Bladder microvascular endothelial cell (primary cell): ENCODE data around the gene KPNA3. TPM values are rescaled to one million over a fixed set of nuclear protein-coding genes. Genes with fewer than 3 reads are reported as not detected.

Source experiments
- total RNA-seq: library from RNA; depleted of rRNA; stranded (reverse); fragments of >200 nt; gene quantifications from 2 replicates; pipeline ENCODE4 v1.2.3, GENCODE V29; 2014

Gene KPNA3
- total RNA-seq = 25.6 and 50.3 TPM in 2 replicates

GRCh38 chr13:49792550-49793324 is at the start of gene KPNA3:
Gene KPNA3 (minus strand): TSS chr13:49792682. CDS start chr13:49792506, 176 bp downstream.

DNA sequence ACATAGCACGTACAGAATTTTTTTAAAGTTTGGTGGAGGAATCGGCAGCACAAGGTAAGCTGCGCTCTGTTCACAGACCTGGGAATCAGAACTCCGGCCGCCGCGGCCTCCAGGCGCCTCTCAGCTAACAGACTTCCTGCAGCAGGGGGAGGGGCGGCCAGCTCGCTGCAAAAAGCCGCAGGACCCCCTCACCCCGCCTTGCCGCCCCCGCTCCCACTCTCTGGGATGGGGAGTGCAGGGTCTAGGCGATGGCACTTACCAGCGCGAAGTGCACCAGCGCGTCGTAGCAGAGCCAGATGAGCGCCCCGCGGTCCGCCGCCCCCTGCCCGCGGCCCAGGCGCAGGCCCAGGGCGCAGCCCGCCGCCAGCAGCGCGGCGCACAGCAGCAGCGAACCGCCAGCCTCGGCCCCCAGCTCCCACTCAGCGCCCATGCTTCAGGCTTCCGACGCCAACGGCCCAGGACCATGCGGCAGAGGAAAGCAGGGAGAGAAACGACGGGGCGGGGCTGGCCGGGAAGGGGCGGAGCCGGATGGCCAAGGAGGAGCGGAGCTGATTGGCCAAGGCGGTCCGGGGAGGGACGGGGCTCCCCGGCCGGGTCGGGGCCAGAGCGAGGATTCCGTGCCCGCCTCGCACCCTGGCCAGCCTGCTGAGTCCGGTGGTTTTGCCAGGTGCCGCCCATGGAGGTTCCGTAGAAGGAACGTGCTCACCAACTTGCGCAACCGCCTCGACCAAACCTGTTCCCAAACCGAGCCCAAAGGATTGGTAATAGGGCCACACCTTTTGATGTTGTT is 101.3 kb downstream of the KPNA3 start, which contains the start of gene EBPL:
EBPL (minus strand) TSS at position 492 of the 790 bp plus-strand sequence; CDS start at position 430, 62 bp downstream.

Other genes with a start within 250 kb of the KPNA3 start
- 18.6 and 22.0 TPM in 2 replicates for gene RCBTB1, start 207.1 kb downstream of the KPNA3 start, total RNA-seq
- 0.25 and 1.1 TPM in 2 replicates for gene ARL11, start 164.2 kb downstream of the KPNA3 start, total RNA-seq
- 38.5 and 55.9 TPM in 2 replicates for gene EBPL, start 101.2 kb downstream of the KPNA3 start, total RNA-seq
- 3.6 and 5.0 TPM in 2 replicates for gene SPRYD7, start 143.7 kb upstream of the KPNA3 start, total RNA-seq
- gene TRIM13, start 204.4 kb upstream of the KPNA3 start, total RNA-seq = 17.3 and 36.3 TPM in 2 replicates
- 4.9 and 11.6 TPM in 2 replicates for gene KCNRG, start 222.8 kb upstream of the KPNA3 start, total RNA-seq